T-cell (primary cell): ENCODE data around the gene NPTX1. TPM values are rescaled to one million over a fixed set of nuclear protein-coding genes. Genes with fewer than 3 reads are reported as not detected.

Experiments
- ATAC-seq, 4 experiments: fragments of 200-7000 bp in 3 of 4; fragments of 150-1000 bp in 1 of 4; cut with Tn5 transposase; replicated peaks in 1 of 4; 1 replicate in 3 of 4; 2 replicates in 1 of 4; pipeline ENCODE4 v1.10.0; 2021; ENCODE audit warnings: moderate library complexity in 3 of 4, mild to moderate bottlenecking in 2 of 4, moderate number of reproducible peaks in 1 of 4
- CTCF ChIA-PET, 2 donors: fragments of 300-600 bp; sonication (Branson Sonifier 250); formaldehyde crosslinking; loops; one replicate each; lab custom pipeline; 2022; ENCODE audit warnings: antibody characterized with exemption in 2 of 2; lab: Charles Lee
- POLR2A ChIA-PET, 2 donors: fragments of 300-600 bp; sonication (Branson Sonifier 250); formaldehyde crosslinking; loops; one replicate each; lab custom pipeline; 2022; ENCODE audit warnings: antibody characterized with exemption in 2 of 2; lab: Charles Lee
- DNase-seq, 35 experiments: peaks; one replicate each; pipeline versions ENCODE4 v3.0.0 to v3.0.0-alpha.2; 2013 to 2023
- H3K27ac ChIP-seq: one replicate; pipeline ENCODE4 v1.5.1; 2013; ENCODE audit warnings: low read length
- H3K27me3 ChIP-seq, 2 experiments: replicated peaks in 1 of 2; 1 replicate in 1 of 2; 2 replicates in 1 of 2; pipeline versions ENCODE4 v1.6.1 to v1.7.0; 2013; ENCODE audit warnings: low read length in 1 of 2, mixed read lengths in 1 of 2; ENCODE audit not compliant: control insufficient read depth in 2 of 2, insufficient read depth in 2 of 2; ENCODE audit errors: extremely low read depth in 1 of 2
- H3K36me3 ChIP-seq, 2 donors: 1 replicate in 1 of 2; 2 replicates in 1 of 2; pipeline versions ENCODE4 v1.6.1 to v1.7.0; 2013; ENCODE audit warnings: low read length in 1 of 2; ENCODE audit not compliant: control insufficient read depth in 2 of 2, insufficient read depth in 1 of 2; ENCODE audit errors: extremely low read depth in 1 of 2
- H3K4me1 ChIP-seq, 2 experiments: 1 replicate in 1 of 2; 2 replicates in 1 of 2; pipeline versions ENCODE4 v1.6.1 to v1.7.0; 2013; ENCODE audit warnings: low read length in 2 of 2, mixed read lengths in 1 of 2; ENCODE audit not compliant: insufficient read depth in 2 of 2, control insufficient read depth in 1 of 2; ENCODE audit errors: extremely low read depth in 1 of 2
- H3K4me3 ChIP-seq, 2 donors: 1 replicate in 1 of 2; 2 replicates in 1 of 2; pipeline versions ENCODE4 v1.5.1 to v1.7.0; 2013; ENCODE audit warnings: mild to moderate bottlenecking in 2 of 2, low read length in 1 of 2, moderate library complexity in 1 of 2; ENCODE audit not compliant: control insufficient read depth in 1 of 2; ENCODE audit errors: extremely low read depth in 1 of 2
- H3K9me3 ChIP-seq: 2 replicates; pipeline ENCODE4 v1.7.0; 2013
- H3K27ac Mint-ChIP-seq, 2 donors: one replicate each; pipeline ENCODE4 v1.8.0; 2020 to 2021; ENCODE audit warnings: mild to moderate bottlenecking in 2 of 2, mixed read lengths in 2 of 2
- H3K27me3 Mint-ChIP-seq, 2 donors: one replicate each; pipeline ENCODE4 v1.8.0; 2021 to 2022; ENCODE audit warnings: mixed read lengths in 2 of 2
- H3K36me3 Mint-ChIP-seq: one replicate; pipeline ENCODE4 v1.8.0; 2021; ENCODE audit warnings: mixed read lengths
- H3K4me1 Mint-ChIP-seq, 3 donors: one replicate each; pipeline ENCODE4 v1.8.0; 2020 to 2022; ENCODE audit warnings: mixed read lengths in 3 of 3, mild to moderate bottlenecking in 1 of 3
- H3K4me3 Mint-ChIP-seq, 3 donors: one replicate each; pipeline ENCODE4 v1.8.0; 2020 to 2022; ENCODE audit warnings: mild to moderate bottlenecking in 3 of 3, mixed read lengths in 3 of 3, moderate library complexity in 3 of 3
- H3K9me3 Mint-ChIP-seq, 3 donors: one replicate each; pipeline ENCODE4 v1.8.0; 2020 to 2022; ENCODE audit warnings: mixed read lengths in 3 of 3
- WGBS: methylation state at CpG from one replicate; pipeline ENCODE4 v1.1.5; 2013; ENCODE audit warnings: missing lambda C conversion rate; ENCODE audit not compliant: insufficient coverage; 5-methylcytosine and 5-hydroxymethylcytosine counted together
- total RNA-seq, 35 experiments: library from RNA in 6 of 35; stranded (reverse) in 6 of 35; fragments of 120-200 nt in 1 of 35; gene quantifications; one replicate each; pipeline versions ENCODE4 v1.2.1 to v1.2.4 and lab custom pipeline; 2013 to 2026

NPTX1 gene
- total RNA-seq, 5 donors from 2014 or later (not counting 1 experiment from before 2014, with no cell fraction given) = 0.13 to 0.67 (median 0.33) TPM

DNA sequence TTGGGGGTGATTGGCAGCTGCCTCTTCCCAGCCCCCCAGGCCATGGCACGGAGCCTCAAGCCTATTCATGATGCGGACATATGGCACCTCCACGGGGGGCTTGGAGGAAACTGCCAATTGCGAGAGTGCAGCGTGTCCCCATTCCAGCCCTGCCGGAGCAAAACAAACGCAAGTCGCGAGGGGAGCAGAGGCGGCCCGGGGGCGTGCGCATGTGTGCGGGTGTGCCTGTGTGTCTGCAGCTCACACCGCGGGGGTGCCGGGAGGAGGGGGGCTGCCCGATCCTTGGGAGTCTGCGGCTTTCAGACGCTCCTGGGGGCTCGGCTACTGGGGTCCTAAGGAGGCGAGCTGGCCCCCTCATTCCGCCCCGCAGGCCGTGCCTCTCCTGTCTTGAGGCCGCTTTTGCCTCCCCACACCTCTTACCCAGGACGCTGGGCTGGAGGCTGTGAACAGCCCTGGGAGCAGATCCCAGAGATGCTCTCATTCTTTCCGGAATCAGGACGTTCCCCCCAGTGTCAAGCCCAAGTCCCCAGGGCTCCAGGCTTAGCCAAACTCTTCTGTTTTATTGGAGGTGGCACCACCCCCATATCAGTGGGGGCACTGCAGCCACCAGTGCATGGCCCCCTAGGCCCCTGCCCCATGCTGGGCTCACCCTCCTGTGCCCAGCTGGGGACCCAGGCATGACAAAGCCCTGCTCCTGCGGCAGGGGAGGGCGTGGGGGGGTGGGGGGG is 32.3 kb downstream of the NPTX1 start:
- peaks cover 11 to 26% of the 10 kb centered on the region in 2 donors for H3K27me3 Mint-ChIP-seq
- H3K36me3 Mint-ChIP-seq = no peaks in the 10 kb centered on the region
- Histone ChIP-seq H3K27ac (no peak overlapping the region), H3K36me3 (no peaks in the 10 kb centered on the region), H3K9me3 (no peaks in the 10 kb centered on the region), H3K27me3 (peaks cover 0 to 58% of the 10 kb centered on the region in 2 experiments), H3K4me1 (no peaks in the 10 kb centered on the region), H3K4me3 (no peak overlapping the region)
- ChIA-PET CTCF (no interaction called here), POLR2A (no interaction called here)
- no peaks in the 10 kb centered on the region for H3K4me1 Mint-ChIP-seq
- ATAC-seq = no peak
- no peak overlapping the region for H3K4me3 Mint-ChIP-seq
- no peak overlapping the region for H3K27ac Mint-ChIP-seq
- WGBS = 49% methylated on average over 28 of the region's 31 CpGs
- no peak for DNase-seq
- no peaks in the 10 kb centered on the region for H3K9me3 Mint-ChIP-seq

- H3K27me3 Mint-ChIP-seq = peaks cover 11 to 26% of the 10 kb centered on the region in 2 donors
- DNase-seq (no peak), ATAC-seq (no peak)
- ChIA-PET CTCF (no interaction called here), POLR2A (no interaction called here)
- H3K27ac ChIP-seq = no peak overlapping the region
- H3K9me3 ChIP-seq = no peaks in the 10 kb centered on the region
- H3K36me3 Mint-ChIP-seq = no peaks in the 10 kb centered on the region
- H3K4me3 Mint-ChIP-seq = no peak overlapping the region
- no peaks in the 10 kb centered on the region for H3K9me3 Mint-ChIP-seq
- 41% methylated on average over 9 of the region's 12 CpGs for WGBS
- no peaks in the 10 kb centered on the region for H3K4me1 ChIP-seq
- H3K4me3 ChIP-seq = no peak overlapping the region
- H3K27ac Mint-ChIP-seq = no peak overlapping the region
- no peaks in the 10 kb centered on the region for H3K36me3 ChIP-seq
- no peaks in the 10 kb centered on the region for H3K4me1 Mint-ChIP-seq
- H3K27me3 ChIP-seq = peaks cover 0 to 63% of the 10 kb centered on the region in 2 experiments
These were observed 32.9 kb downstream of the NPTX1 start for GRCh38 chr17:80443498-80443897.

- Histone ChIP-seq H3K27me3 (peaks cover 0 to 61% of the 10 kb centered on the region in 2 experiments), H3K4me1 (no peaks in the 10 kb centered on the region), H3K9me3 (no peaks in the 10 kb centered on the region), H3K27ac (no peak overlapping the region), H3K4me3 (no peak overlapping the region), H3K36me3 (no peaks in the 10 kb centered on the region)
- Mint-ChIP-seq H3K27me3 (peaks cover 11 to 26% of the 10 kb centered on the region in 2 donors), H3K4me1 (no peaks in the 10 kb centered on the region), H3K27ac (no peak overlapping the region), H3K36me3 (no peaks in the 10 kb centered on the region), H3K4me3 (no peak overlapping the region), H3K9me3 (no peaks in the 10 kb centered on the region)
- ChIA-PET POLR2A (interaction anchor here in 1 of 2 donors (0.5 kb wide), 1 partner anchor 24 kb away, joined by 7 read pairs; no protein-coding TSS in a partner anchor), CTCF (no interaction called here)
- WGBS = 85% methylated on average over 3 of the region's 4 CpGs
- ATAC-seq (no peak), DNase-seq (no peak)
These were observed 33.6 kb downstream of the NPTX1 start for GRCh38 chr17:80442764-80443163.

DNA sequence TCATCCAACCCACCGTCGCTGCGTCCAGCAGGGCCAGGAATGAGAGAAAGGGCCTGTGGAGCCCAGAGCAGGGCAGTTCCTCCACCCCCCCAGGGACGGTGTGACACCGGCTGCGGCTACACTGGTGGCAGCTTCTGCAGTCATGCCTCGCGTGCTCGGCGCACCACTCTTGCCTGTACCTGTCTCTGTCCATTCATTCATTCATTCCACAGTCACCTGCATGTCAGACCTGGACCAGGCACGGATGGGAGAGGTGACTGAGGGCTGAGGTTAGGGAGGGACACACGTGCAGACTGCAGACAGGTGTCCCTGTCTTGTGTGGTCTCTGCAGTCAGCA is 34.1 kb downstream of the NPTX1 start:
- Histone ChIP-seq H3K27ac (no peak overlapping the region), H3K36me3 (no peaks in the 10 kb centered on the region), H3K9me3 (no peaks in the 10 kb centered on the region), H3K4me3 (no peak overlapping the region), H3K27me3 (peaks cover 0 to 61% of the 10 kb centered on the region in 2 experiments), H3K4me1 (no peaks in the 10 kb centered on the region)
- Mint-ChIP-seq H3K4me3 (no peak overlapping the region), H3K9me3 (no peaks in the 10 kb centered on the region), H3K27ac (no peak overlapping the region), H3K36me3 (no peaks in the 10 kb centered on the region), H3K27me3 (peaks cover 11 to 26% of the 10 kb centered on the region in 2 donors), H3K4me1 (no peaks in the 10 kb centered on the region)
- POLR2A ChIA-PET = no interaction called here
- WGBS = 20% methylated on average over 1 of the region's 12 CpGs
- DNase-seq = no peak
- CTCF ChIA-PET = no interaction called here
- ATAC-seq = no peak

- POLR2A ChIA-PET = no interaction called here
- ATAC-seq (no peak), DNase-seq (no peak)
- no peaks in the 10 kb centered on the region for H3K4me1 ChIP-seq
- CTCF ChIA-PET = no interaction called here
- Mint-ChIP-seq H3K27ac (peak overlapping the region in 1 of 2 donors; percentile 59), H3K27me3 (peaks cover 11 to 26% of the 10 kb centered on the region in 2 donors), H3K9me3 (no peaks in the 10 kb centered on the region), H3K4me1 (no peaks in the 10 kb centered on the region), H3K4me3 (no peak overlapping the region), H3K36me3 (no peaks in the 10 kb centered on the region)
- H3K27ac ChIP-seq = no peak overlapping the region
- H3K36me3 ChIP-seq = no peaks in the 10 kb centered on the region
- peaks cover 0 to 60% of the 10 kb centered on the region in 2 experiments for H3K27me3 ChIP-seq
- H3K4me3 ChIP-seq = no peak overlapping the region
- no peaks in the 10 kb centered on the region for H3K9me3 ChIP-seq
- WGBS = 87% methylated on average over 10 of the region's 14 CpGs
These were observed 34.6 kb downstream of the NPTX1 start for GRCh38 chr17:80441598-80442322.

GRCh38 chr17:80441133-80441578 is 35.3 kb downstream of the NPTX1 start:
- Mint-ChIP-seq H3K27ac (no peak overlapping the region), H3K9me3 (no peaks in the 10 kb centered on the region), H3K4me3 (no peak overlapping the region), H3K36me3 (no peaks in the 10 kb centered on the region), H3K27me3 (peaks cover 11 to 26% of the 10 kb centered on the region in 2 donors), H3K4me1 (no peaks in the 10 kb centered on the region)
- Histone ChIP-seq H3K9me3 (no peaks in the 10 kb centered on the region), H3K27ac (no peak overlapping the region), H3K27me3 (peaks cover 0 to 54% of the 10 kb centered on the region in 2 experiments), H3K4me1 (no peaks in the 10 kb centered on the region), H3K4me3 (no peak overlapping the region), H3K36me3 (no peaks in the 10 kb centered on the region)
- ATAC-seq (peak in 2 of 4 experiments; percentile 45 to 58), DNase-seq (peak in 28 of 35 experiments; percentile 19 to 73 (median 45))
- WGBS = 33% methylated on average over 9 of the region's 14 CpGs
- ChIA-PET CTCF (no interaction called here), POLR2A (no interaction called here)
